ENCODE results near the gene ZNF112.
"Not testable (repeated sequence)": the region's sequence is repeated elsewhere in the genome, so short reads cannot be mapped to it uniquely, and the experiment has no call there.

Gene ZNF112

DNA sequence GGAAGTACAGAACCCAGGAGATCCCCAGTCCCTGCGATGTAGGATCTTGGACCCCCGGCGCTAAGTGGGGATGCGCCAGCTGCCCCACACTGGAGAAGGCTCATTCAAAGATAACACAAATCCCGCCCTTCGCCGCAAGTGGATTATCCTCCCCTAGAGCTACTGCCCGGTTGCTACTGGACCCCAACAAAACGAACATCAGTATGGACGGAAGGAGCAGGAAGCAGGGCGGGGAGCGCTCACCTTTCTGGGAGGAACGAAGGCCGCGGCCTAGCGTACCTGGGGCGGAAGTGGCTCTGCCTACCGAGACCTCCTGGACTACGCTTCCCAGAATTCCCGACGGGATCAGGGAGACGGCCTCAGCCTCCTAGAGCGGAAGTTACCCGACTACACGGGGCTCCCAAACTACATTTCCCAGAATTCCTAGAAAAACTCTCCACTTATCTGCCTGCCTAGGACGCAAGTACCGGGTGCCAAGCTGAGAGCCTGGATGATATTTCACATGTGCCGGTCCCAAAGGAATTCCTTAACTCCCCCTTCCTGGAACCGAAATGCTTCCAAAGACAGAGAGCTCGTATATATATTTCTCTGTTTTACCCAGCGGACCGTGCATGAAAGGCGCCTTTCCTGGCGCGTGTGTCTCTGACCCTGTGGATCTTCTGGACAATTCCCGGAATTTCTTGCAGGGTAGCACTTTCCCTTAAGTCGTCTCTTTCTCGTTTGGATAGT lies at the start of gene ZNF112:
TSS of gene ZNF112 (minus strand) at position 298 of the 729 bp plus-strand sequence. CDS start 16,141 bp downstream, outside the sequence.
- DNase-seq: no peak

DNA sequence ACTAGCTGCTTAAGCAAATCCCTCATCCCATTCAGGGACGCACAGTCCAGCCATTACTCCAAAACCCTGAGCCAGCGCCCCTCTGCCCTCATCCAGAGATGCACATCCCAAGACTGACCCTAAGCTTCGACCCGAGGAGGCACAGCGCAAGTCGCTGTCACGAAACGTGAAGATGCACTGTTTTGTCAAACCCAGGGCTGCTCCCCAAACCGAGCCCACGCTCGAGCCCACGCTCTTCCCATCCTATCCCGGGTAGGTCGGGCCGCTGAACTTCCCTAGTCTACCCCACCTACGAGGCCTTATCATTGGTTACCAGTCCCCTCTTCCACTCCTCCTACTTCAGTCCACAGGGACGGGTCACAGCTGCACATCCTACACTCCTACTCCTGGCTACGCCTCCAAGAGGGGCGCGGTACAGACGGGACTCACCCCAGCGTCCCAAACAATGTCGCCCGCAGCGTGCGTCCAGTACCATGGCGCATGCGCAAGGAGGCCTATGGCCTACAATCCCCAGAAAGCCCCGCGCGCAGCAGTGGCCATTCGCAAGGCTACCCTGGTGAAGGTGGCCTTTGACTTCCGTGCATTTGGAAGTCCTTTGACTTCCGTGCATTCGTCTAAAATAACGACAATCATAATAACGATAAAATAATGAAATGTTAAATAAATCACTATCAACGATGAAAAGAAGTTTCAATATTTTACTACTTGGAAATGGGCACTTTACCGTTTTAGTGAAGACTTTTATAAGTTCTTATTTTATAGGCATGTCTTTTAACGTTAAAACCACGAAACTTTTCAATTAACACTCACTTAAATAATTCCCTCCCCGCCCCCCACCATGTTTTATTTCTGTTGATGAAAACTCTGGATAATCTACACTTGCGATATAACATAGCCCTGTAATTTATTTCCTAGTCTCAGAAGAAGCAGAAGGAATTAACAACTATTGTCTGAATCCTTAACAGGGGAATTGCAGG lies 44.9 kb upstream of the ZNF112 start, which contains the start of gene ZNF285:
TSS of gene ZNF285 (minus strand) at position 470 of the 977 bp plus-strand sequence. CDS start 4,395 bp downstream, outside the sequence.
- DNase-seq: peak; percentile 88

DNA sequence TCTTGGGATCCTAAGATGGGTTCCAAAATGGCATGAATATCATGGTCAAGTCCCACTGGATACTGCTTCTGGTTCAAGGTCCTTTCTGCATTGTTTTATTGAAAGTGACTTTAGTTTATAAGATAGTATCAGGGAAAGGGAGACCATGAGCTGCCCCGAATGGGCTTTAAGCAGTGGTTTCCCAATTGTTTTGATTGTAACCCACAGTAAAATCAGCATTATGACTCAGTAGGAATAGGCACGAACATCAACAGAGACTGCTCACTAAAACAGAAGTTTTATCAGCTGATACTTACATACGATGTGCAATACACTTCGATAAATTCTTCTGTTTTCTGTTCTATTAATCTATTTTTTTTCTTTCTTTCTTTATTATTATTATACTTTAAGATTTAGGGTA lies 32.8 kb upstream of the ZNF112 start:
- not testable (repeated sequence) for DNase-seq

DNA sequence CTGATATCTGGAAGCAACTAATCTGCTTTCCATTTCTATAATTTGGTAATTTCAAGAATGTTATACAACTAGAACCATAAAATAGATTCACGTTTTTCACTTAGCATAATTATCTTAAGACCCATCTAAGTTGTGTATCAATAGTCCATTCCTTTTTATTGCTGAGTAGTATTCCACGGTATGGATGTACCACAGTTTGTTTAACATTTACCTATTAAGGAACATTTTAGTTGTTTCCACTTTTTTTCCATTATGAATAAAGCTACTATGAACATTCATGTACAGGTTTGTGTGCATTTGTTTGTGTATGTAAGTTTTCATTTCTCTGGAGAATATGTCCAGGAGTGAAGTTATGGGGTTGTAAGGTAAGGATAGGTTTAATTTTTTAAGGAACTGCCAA lies 18.3 kb upstream of the ZNF112 start:
- DNase-seq: no peak

DNA sequence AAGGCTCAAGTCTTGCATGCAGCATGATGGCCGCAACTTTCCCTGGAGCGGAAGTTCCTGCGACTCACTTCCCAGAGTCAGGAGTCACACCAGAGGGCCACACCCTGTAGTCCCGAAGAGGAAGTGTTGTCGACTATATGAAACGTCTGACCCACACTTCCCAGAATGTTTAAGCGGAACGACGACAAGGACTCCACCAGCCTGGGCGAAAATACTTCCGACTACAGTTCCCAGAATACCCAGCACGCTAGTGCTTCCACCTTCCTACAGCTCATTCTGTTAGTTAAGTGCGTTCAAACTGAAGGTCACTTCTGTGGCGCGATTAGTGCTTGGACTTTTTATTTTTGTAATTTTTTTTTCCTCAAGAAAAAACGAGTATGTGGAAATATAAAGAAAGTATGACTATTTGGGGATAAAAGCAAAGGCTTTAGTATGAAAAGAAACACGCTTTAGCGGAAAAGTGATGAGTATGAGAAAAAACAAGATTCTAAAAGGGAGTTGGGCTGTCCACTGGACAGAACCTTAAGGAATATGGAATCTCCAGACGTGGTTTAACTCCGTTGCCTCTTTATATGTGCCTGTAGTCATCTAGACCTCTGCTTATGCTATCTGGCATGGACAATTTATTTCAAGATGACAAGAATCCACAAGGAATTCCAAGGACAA lies 15.5 kb upstream of the ZNF112 start:
- no peak for DNase-seq

DNA sequence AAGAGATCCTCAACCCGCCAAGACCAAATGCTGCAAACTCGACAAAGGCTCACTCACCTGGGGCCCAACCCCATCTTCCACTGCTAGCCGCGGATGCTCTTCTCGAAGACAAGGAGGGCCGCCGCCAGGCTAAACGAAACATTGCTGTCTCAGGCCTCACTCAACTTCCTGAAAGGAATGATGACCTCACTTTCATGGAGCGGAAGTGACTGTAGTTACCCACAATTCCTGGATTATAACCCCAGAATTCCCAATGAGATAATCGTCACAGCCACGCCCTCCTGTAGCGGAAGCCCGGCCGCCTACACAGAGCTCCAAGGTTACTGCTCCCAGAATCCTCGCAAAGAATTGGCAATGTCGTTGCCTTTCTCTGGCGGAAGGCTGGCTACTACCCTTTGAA lies 10.5 kb upstream of the ZNF112 start:
- no peak for DNase-seq

DNA sequence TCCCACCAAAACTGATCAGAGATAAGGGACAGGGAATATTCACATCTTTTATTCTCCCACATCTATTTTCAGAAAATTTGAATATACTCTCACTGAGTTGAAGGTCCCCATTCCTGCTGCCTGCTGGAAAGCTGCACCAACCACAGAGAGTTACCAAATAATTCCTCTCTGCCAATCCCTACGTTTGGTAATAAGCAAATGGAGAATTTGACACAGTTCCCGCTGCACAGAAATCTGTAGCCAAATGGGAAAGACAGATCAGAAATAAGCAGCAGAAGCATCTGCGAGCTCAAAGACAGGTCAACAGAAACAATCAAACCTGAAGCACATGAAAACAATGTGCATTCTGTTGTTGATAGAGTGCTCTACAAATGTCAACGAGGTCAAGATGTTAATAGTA lies 9.9 kb downstream of the ZNF112 start:
- DNase-seq: no peak

DNA sequence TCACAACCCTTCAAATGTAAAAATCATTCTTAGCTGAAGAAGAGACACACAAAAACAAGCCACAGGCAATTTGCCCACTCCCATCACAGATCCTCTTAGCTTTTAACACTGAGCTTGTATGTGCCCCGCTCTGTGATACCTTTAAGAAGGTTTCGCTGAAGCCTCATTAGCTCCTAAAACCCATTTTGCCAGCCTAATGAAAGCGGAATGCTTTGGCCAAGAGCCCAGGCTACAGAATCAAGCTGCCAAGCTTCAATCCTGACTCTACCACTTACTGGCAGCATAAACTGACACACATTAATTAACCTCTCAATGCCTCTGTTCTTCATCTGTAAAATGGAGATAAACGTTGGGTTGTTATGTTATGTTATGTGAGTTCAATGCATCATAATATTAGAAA lies 10.5 kb downstream of the ZNF112 start:
- no peak for DNase-seq

DNA sequence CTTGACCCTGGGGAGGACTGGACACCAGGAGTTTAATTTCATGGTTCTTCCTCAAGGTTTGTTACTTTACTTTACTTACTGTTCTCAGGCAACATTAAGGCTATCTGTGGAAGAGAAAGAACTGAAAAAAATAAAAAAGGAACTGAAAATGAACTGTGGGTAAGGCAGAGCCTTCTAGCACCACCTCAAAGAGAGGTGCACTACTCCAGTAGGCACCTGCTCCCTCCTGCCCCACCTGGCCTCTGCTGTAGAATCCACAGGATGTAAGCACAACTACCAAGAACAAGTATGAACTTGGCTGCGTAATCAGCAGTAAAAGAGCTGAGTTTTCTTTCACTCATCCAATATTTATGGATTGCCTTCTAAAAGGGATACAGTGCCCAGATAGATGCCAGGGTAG lies 12.2 kb downstream of the ZNF112 start:
- DNase-seq: no peak

DNA sequence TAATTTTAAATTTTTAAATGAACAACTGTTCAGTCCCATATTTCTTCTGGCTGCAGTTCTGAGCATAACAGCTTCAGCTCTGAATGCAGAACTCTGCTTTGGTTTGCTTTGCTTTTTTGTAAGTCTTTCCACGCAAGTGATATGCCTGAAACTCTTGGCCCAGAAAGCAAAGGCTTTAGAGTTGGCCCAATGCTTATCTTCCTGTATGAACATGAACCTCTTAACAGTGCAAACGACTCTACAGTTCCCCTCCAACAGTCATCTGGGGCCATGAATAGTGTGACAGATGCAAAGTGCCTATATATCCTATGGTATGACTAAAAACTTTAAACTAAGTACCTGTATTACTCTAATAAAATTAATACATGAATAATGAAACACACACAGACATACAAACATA lies 14.7 kb downstream of the ZNF112 start:
- no peak for DNase-seq

DNA sequence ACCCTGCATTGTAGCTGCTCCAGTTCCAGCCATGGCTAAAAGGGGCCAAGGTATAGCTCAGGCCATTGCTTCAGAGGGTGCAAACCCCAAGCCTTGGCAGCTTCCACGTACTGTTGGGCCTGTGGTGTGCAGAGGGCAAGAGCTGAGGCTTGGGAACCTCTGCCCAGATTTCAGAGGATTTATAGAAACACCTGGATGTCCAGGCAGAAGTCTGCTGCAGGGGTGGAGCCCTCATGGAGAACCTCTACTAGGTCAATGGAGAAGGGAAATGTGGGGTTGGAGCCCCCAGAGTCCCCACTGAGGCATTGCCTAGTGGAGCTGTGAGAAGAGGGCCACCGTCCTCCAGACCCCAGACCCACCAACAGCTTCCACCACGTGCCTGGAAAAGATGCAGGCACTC lies 21.8 kb downstream of the ZNF112 start:
- not testable (repeated sequence) for DNase-seq

DNA sequence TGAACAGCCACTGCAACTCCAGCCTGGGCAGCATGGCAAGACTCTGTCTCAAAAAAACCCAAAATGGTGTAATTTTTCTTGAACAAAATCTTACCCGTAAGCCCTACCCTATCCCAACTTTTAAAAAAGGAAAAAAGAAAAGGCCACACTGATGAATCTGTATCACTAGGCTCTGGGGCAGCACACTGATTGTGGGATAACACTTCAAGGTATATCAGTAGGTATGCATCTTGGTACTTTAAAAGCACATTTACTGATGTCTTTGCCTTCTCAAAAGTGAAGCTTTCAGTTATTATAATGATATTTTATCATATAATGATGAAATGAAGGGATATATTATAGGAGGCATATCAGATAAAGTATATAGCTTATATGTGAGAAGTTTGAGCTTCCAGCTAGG lies 24.3 kb downstream of the ZNF112 start:
- DNase-seq: no peak

DNA sequence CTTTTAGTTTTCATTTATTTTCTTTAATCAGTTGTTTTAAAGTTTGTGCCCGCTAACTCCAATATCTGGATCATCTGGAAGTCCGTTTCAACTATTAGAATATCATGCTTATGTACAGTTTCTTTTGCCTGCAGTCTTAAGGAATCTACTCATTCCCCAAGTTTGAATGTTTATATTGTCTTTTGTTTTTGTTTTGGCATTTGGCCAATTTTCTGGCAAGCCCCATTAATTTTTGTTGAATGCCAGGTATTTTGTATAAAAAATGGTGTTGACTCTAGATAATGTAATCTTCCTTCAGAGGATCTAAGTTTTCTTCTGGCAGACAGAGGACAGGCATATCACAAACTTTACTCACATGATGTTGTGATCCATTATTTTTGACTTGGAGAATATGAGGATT lies 40.6 kb downstream of the ZNF112 start:
- DNase-seq: no peak

DNA sequence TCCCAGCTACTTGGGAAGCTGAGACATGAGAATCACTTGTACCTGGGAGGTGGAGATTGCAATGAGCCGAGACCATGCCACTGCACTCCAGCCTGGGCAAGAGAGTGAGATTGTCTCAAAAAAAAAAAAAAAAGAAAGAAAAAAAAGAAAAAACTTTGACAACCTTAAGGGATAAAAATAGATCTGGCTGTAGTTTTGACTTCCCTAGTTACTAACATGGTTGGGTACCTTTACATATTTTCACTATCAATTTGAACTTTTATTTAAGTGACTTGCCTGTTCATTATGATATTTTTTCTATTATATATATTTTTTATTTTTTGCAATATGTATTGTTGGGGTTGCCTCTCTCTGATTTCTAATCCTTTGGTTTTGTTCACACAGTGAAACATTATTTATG lies 43.2 kb downstream of the ZNF112 start:
- no peak for DNase-seq

DNA sequence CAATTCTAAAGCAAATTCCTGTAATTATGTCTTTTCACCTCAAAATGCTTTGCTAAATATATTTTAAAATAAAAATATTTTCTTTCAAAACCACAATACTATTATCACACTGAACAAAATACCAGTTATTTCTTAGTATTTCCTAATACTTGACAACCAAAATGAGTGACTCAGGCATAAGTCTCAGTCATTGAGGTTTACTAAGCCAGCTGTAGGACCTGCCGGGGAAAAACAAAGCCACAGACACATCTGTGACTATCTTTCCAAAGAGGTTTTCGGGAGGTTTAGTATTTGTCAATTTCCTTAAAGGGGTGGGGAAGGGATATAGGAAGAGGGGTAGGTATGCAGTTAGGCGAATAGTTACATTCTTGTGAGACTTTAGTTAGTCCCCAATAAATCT lies 48.5 kb downstream of the ZNF112 start:
- no peak for DNase-seq

DNA sequence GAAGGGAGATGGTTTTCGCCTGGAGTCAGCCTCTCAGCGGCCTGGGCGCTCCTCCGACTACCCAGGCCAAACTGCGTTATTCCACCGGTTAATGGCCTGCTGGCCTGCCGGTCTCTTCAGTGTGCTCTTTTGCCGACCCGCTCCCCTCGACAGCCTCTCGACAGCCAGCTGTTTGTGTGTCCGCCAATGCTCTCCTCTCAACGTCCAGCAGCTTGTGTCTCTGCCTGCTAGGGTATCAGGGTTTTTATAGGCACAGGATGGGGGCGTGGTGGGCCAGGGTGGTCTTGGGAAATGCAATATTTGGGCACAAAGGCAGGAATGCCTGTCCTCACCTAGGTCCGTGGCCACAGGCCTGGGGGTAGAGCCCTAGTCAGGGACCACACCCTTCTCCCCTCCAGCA lies 50.2 kb downstream of the ZNF112 start:
- no peak for DNase-seq

DNA sequence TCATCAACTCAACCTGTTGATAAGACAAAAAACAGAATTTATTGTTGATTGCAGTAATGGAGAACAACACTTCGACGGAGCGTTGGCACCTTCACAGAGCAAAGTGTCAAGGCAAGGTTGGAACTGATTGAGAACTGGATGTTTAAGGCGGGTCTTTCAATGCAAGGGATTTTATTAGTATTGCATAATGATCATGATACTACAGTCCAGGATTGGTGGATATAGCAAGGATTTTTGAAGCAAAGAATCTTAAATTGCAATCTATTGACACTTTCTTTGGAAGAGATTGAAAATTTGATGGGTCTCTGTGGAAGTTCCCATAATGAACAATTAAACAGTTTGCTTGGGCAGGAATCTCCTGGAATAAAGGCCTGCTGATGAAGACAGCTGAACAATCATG lies 51.0 kb downstream of the ZNF112 start:
- DNase-seq: no peak

DNA sequence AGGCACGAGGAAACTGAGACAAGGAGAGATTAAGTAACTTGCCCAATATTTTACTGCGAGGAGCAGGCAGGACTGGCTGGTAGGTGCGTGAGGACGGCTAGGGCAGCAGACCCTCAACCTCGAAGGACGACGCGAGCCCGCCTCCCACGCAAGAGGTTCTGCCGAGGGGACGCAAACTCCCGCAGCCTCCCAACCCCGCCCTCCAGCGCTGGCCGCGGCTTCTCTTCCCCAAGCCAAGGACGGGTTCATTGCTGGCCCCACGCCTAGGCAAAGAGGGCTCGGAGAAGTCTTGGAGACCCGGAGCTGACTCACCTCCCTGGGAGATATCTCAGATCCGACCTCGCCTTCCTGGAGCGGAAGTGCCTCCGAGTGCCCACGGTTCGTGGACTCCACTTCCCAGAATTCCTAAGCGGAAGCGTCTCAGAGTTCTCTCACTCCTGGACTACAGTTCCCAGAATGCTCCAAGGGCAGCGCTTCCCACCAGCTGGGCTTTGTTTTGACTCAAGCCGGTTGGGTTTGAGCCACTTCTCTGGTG lies 51.8 kb downstream of the ZNF112 start, which contains the start of gene ZNF235:
TSS of gene ZNF235 (minus strand) at position 367 of the 535 bp plus-strand sequence. CDS start 1,621 bp downstream, outside the sequence.
- DNase-seq: peak; percentile 82

DNA sequence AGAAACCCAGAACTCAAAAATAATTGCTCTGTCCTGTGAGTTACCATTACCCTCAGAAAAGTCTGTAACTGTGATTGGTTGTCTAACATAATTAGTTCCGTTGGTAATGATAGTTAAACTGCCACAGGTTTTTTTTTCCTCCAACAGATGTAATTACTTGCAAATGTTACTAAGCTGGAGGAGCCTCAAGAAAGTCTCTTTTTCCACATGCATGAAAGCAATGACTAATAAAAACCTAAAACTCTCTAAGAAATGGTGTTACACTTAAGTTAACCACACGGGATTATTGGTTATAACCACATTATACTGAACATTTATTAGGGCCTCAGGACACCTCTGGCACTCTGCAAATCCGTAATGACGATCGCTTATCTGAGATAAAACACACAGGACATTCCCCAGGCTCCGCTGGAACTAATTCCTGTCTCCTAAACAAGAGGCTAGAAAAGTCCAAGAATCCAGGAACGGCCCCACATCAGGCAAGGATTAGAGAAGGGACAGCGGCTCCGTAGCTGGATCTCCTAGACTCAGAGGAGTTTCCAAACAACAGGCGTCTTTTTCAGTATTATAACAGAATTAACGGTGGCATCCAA lies 52.4 kb downstream of the ZNF112 start:
- DNase-seq: no peak

DNA sequence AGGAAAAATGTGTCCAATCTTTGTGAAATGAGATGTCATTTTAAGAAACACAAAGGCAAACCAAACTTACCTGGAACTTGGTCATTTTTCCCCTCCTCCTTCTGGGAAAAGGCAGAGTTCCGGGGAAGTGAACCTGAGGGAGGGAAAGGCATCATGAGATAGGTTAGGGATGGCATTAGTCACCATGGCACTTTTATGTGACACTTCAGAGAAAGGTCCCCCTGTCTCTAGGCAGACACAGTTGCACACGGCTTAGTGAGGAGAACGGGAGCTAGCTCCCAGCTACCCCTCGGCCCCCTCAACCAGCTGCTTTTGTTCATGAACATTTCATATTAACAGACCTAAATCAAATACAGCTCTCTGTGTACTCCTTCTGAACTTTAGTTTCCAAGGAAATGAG lies 53.2 kb downstream of the ZNF112 start:
- no peak for DNase-seq

DNA sequence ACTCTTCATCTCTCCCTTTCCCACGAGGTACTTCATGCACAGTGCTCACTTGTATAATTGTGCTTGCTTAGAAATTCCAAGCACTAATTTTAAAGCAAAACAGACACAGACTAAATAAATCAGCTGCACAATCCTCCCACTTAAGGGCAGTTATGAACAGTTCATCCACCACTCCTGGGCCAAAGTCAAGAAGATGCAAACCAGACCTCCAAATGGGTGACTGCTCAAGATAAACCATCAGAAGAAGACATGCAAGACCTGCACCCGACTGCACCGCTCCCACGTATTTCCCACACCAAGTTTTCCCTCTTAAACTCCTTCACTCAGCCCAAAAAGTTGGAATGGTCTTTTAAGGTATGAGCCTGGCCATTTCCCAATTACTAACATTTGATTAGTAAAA lies 71.5 kb downstream of the ZNF112 start:
- DNase-seq: no peak

DNA sequence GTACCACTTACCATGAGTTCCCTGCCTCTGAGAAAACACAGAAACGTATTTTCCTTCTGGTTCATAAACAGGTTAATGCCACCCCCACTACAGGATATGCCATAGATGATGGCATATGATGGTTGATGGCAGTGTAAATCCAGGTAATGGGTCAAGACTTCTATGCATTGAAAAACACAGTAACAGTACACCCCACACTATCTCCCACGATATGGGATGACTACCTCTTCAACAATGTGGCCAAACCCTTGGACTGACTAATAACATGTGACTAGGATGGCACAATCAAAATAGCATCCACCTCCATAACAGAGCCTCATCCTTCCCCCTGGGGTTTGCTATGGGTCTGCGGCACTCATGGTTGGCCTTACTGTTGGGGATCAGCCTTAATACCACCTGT lies 73.6 kb downstream of the ZNF112 start:
- no peak for DNase-seq

DNA sequence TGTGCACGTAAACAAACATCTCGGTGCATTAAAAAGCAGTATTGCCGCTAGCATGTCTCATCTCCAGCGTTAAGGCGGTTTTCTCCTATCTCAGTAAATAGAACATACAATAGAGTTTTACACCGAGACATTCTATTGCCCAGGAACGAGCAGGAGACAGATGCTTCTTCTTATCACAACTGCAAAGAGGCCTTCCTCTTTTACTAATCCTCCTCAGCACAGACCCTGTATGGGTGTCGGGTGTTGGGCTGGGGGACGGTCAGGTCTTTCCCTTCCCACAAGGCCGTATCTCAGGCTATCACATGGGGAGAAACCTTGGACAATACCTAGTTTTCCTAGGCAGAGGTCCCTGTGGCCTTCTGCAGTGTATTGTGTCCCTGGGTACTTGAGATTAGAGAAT lies 75.6 kb downstream of the ZNF112 start:
- no peak for DNase-seq
